Body of pancreas (tissue), 4 donors: Measurements from ENCODE around the gene PCSK6.

Experiments used
- CTCF ChIP-seq, 7 experiments: fragments of 450-650 bp in 4 of 7; fragments of 200-600 bp in 3 of 7; sonication (generic) in 3 of 7; IDR thresholded peaks; one replicate each; pipeline ENCODE4 v1.5.1; 2016 to 2019; ENCODE audit warnings: antibody characterized with exemption in 7 of 7
- POLR2A ChIP-seq, 3 donors: fragments of 450-650 bp; IDR thresholded peaks; one replicate each; pipeline ENCODE4 v1.6.1; 2016; ENCODE audit warnings: antibody characterized with exemption in 3 of 3, mild to moderate bottlenecking in 2 of 3

- TF ChIP-seq CTCF (IDR thresholded peaks at IDR 0.05) = no peak
- no peak for TF ChIP-seq POLR2A (IDR thresholded peaks at IDR 0.05)
Observed at GRCh38 chr15:101537483-101538080, 48.1 kb upstream of the PCSK6 start.
